Esophagus squamous epithelium (tissue), 5 donors: Measurements from ENCODE around the gene TSG101. TPM values are rescaled to one million over a fixed set of nuclear protein-coding genes. Genes with fewer than 3 reads are reported as not detected.

Experiments
- DNase-seq: peaks from one replicate; lab custom pipeline; 2025; lab: John Stamatoyannopoulos, UW
- H3K27ac ChIP-seq, 4 donors: fragments of 200-600 bp; sonication (generic); one replicate each; pipeline ENCODE4 v1.5.1; 2016 to 2019; ENCODE audit warnings: mild to moderate bottlenecking in 1 of 4
- H3K27me3 ChIP-seq, 4 donors: fragments of 200-600 bp; sonication (generic); 1 replicate in 3 of 4; 2 replicates in 1 of 4; pipeline versions ENCODE4 v1.5.1 to v1.6.0; 2017 to 2021; ENCODE audit warnings: antibody characterized with exemption in 1 of 4
- H3K36me3 ChIP-seq, 3 donors: fragments of 200-600 bp; sonication (generic); one replicate each; pipeline ENCODE4 v1.5.1; 2016 to 2019
- H3K4me1 ChIP-seq, 3 donors: fragments of 200-600 bp; sonication (generic); one replicate each; pipeline ENCODE4 v1.5.1; 2017 to 2019
- H3K4me3 ChIP-seq, 4 donors: fragments of 200-600 bp; sonication (generic); 1 replicate in 3 of 4; 2 replicates in 1 of 4; pipeline ENCODE4 v1.5.1; 2016 to 2019; ENCODE audit warnings: mild to moderate bottlenecking in 2 of 4, moderate library complexity in 1 of 4
- H3K9me3 ChIP-seq, 3 donors: fragments of 200-600 bp; sonication (generic); one replicate each; pipeline ENCODE4 v1.5.1; 2016 to 2019
- POLR2A ChIP-seq, 4 donors: fragments of 450-650 bp; IDR thresholded peaks; one replicate each; pipeline ENCODE4 v1.6.1; 2017; ENCODE audit warnings: antibody characterized with exemption in 4 of 4, mild to moderate bottlenecking in 4 of 4, moderate library complexity in 3 of 4
- WGBS, 2 donors: methylation state at CpG; one replicate each; pipeline ENCODE4 v1.1.5; 2018; 5-methylcytosine and 5-hydroxymethylcytosine counted together
- intact Hi-C: fragments of 100-400 bp; cut with DNase I; formaldehyde crosslinking; loops from one replicate; pipeline ENCODE4 v1.15.0; 2022
- total RNA-seq, 4 donors: library from RNA; depleted of rRNA; stranded (reverse); fragments of >200 nt; gene quantifications; one replicate each; pipeline ENCODE4 v1.1.0, GENCODE V29; 2016
- TF ChIP-seq, protein P1 (sequence below), 6 experiments: fragments of 450-650 bp in 4 of 6; fragments of 200-600 bp in 2 of 6; sonication (generic) in 2 of 6; IDR thresholded peaks; one replicate each; pipeline ENCODE4 v1.5.1; 2016 to 2019; ENCODE audit warnings: antibody characterized with exemption in 6 of 6, mild to moderate bottlenecking in 4 of 6, moderate library complexity in 4 of 6
- donor health status: DM: yes; HTN: yes; CAD: no.

Gene TSG101
- total RNA-seq, 4 donors from 2014 or later: 76.5 to 114 (median 89.2) TPM

DNA sequence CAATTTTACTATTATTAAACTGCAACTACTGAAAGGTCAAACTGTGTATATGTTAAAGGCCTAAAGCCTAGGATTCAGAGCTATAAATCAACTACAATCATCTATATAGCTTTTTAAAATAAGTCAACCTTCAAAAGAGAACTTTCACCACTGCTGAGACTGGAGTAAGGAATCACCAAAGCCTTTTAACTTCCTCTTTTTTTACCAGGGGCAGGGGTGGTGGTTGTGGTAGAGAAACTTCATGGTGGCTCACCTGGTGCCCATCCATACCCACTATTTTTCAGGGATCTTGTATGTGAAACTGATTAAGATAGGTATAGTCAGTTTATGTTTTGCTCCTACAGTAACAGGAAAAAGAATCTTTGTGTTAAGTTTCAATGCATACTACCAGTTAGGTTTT is 31.5 kb downstream of the TSG101 start:
- Histone ChIP-seq H3K9me3 (no peaks in the 10 kb centered on the region), H3K27ac (no peak overlapping the region), H3K27me3 (no peaks in the 10 kb centered on the region), H3K4me1 (peaks cover 0 to 20% (median 0%) of the 10 kb centered on the region in 3 donors), H3K4me3 (no peak overlapping the region), H3K36me3 (peaks cover 0 to 89% (median 8%) of the 10 kb centered on the region in 3 donors)
- TF ChIP-seq POLR2A (IDR thresholded peaks at IDR 0.05): no peak
- TF ChIP-seq, protein P1, sequence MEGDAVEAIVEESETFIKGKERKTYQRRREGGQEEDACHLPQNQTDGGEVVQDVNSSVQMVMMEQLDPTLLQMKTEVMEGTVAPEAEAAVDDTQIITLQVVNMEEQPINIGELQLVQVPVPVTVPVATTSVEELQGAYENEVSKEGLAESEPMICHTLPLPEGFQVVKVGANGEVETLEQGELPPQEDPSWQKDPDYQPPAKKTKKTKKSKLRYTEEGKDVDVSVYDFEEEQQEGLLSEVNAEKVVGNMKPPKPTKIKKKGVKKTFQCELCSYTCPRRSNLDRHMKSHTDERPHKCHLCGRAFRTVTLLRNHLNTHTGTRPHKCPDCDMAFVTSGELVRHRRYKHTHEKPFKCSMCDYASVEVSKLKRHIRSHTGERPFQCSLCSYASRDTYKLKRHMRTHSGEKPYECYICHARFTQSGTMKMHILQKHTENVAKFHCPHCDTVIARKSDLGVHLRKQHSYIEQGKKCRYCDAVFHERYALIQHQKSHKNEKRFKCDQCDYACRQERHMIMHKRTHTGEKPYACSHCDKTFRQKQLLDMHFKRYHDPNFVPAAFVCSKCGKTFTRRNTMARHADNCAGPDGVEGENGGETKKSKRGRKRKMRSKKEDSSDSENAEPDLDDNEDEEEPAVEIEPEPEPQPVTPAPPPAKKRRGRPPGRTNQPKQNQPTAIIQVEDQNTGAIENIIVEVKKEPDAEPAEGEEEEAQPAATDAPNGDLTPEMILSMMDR (IDR thresholded peaks at IDR 0.05): no peak
- intact Hi-C loops: no loop called here
- DNase-seq: no peak

DNA sequence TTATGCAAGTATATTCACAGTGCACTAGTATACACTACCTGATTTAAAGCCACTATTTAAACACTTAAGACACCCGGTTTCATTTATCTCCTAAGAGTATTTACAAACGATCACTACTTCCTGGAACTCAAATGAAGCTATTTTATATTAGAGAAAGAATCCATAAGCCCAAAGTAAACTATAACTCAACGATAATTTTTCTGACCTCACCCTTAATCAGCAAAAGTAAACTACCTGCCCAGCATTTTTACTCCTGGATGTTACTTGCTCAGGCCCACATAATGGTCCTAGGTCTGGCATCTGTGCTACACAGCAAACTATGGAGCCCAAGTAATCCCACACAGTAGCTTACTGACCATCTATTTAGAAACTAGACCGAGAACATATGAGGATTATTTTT is 33.4 kb downstream of the TSG101 start:
- H3K4me1 ChIP-seq: peaks cover 0 to 20% (median 0%) of the 10 kb centered on the region in 3 donors
- WGBS, 2 donors: 68 to 70% methylated on average over 4 of the region's 4 CpGs
- no peak for DNase-seq
- H3K27ac ChIP-seq: peak overlapping the region in 1 of 4 donors; percentile 38
- intact Hi-C loops: no loop called here
- no peak overlapping the region for H3K4me3 ChIP-seq
- TF ChIP-seq, protein P1 (IDR thresholded peaks at IDR 0.05): no peak
- no peak for TF ChIP-seq POLR2A (IDR thresholded peaks at IDR 0.05)
- peaks cover 0 to 92% (median 11%) of the 10 kb centered on the region in 3 donors for H3K36me3 ChIP-seq
- no peaks in the 10 kb centered on the region for H3K9me3 ChIP-seq
- H3K27me3 ChIP-seq: no peaks in the 10 kb centered on the region

DNA sequence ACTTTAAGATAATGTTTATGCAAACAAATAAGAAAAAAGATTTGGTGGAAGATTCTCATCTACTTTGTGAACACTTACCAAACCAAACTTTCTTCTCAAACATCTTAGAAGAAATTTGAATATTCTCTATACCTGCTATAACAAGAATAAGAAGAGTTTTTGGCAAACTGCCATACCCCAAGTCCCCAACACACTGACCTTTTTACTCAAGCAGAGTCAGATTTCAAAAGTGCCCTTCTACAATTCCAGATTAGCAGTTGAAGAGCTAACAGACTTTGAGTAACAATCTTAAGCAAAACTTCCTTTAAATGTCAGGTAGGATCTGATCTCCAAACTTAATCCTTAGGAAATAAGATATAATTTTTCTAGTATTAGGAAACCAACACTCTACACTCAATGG is 33.9 kb downstream of the TSG101 start:
- intact Hi-C loops: no loop called here
- no peaks in the 10 kb centered on the region for H3K27me3 ChIP-seq
- H3K4me1 ChIP-seq: peaks cover 0 to 20% (median 0%) of the 10 kb centered on the region in 3 donors
- peak overlapping the region in 1 of 4 donors; percentile 38 for H3K27ac ChIP-seq
- H3K9me3 ChIP-seq: no peaks in the 10 kb centered on the region
- DNase-seq: no peak
- peaks cover 0 to 91% (median 11%) of the 10 kb centered on the region in 3 donors for H3K36me3 ChIP-seq
- no peak for TF ChIP-seq POLR2A (IDR thresholded peaks at IDR 0.05)
- TF ChIP-seq, protein P1 (IDR thresholded peaks at IDR 0.05): no peak
- no peak overlapping the region for H3K4me3 ChIP-seq

DNA sequence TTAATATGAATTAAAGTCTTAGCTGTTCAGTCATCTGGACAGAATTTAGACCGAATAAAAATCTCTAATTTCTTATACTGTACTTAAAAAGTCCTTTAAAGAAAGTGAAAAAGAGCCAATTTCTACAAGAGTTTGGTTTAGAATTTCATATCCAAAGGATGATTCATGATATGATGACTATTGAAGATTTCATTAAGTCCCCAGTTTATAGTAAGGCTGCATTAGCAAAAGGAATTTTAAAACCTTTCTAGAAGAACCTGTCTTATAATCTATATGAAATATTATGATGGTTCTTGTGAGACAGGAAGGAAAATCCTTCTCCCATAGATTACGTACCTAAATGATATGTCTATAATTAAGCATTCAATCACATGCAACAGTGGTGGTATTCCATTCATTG is 34.8 kb downstream of the TSG101 start:
- Histone ChIP-seq H3K27me3 (no peaks in the 10 kb centered on the region), H3K4me3 (no peak overlapping the region), H3K9me3 (no peaks in the 10 kb centered on the region), H3K4me1 (peaks cover 0 to 20% (median 0%) of the 10 kb centered on the region in 3 donors), H3K27ac (no peak overlapping the region), H3K36me3 (peaks cover 0 to 91% (median 11%) of the 10 kb centered on the region in 3 donors)
- WGBS, 2 donors: 82 to 92% methylated on average over 2 of the region's 2 CpGs
- intact Hi-C loops: no loop called here
- DNase-seq: no peak
- TF ChIP-seq, protein P1 (IDR thresholded peaks at IDR 0.05): no peak
- TF ChIP-seq POLR2A (IDR thresholded peaks at IDR 0.05): no peak

DNA sequence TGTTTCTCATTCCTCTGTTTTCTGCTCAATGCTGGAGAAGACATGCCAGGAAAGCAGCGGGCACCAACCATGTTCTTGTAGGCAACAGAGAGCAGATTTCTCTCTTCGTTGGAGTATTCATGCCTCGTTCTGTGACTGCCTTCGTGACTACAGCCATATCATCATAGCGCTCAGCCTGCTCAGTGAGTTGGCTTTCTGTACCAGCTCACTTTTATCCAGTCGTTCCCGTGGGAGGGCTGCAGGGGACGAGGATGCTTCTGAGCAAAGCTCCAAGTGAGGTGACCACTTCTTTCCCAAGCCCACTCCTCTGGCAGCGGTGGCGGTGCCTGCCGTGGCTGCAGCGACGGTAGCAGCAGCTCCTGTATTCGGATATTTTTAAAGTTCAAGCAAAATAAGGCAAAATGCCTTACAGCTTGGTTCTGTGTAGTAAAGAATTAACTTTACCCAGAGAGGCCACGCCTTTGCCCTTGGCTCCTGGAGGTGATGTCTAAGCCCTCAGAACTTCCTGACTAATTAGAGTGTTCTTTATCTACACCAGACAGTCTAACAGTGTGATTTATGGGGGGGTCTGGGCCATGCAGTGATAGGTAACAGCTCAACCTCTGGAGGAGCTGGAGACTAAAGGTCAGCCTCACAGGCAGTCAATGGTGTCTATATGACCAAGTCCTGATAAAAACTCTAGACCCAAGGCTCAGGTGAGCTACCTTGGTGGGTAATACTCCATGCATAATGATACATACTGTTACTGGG is 35.8 kb downstream of the TSG101 start:
- H3K36me3 ChIP-seq: peaks cover 0 to 85% (median 11%) of the 10 kb centered on the region in 3 donors
- no peaks in the 10 kb centered on the region for H3K9me3 ChIP-seq
- peak overlapping the region in 1 of 4 donors; percentile 14 for H3K27ac ChIP-seq
- no peak overlapping the region for H3K4me3 ChIP-seq
- no peak for DNase-seq
- H3K4me1 ChIP-seq: peaks cover 0 to 20% (median 0%) of the 10 kb centered on the region in 3 donors
- TF ChIP-seq, protein P1 (IDR thresholded peaks at IDR 0.05): no peak
- no peak for TF ChIP-seq POLR2A (IDR thresholded peaks at IDR 0.05)
- 94 to 95% methylated on average over 11 to 15 of the region's 15 CpGs for WGBS, 2 donors
- no peaks in the 10 kb centered on the region for H3K27me3 ChIP-seq
- intact Hi-C loops: no loop called here
